Left lung (tissue), 10 donors: Measurements from ENCODE around the gene FAM50A. TPM values are rescaled to one million over a fixed set of nuclear protein-coding genes. Genes with fewer than 3 reads are reported as not detected.

Experiments
- ATAC-seq: fragments of 200-7000 bp; cut with Tn5 transposase; one replicate; pipeline ENCODE4 v1.9.1; 2020; ENCODE audit warnings: moderate library complexity
- DNase-seq, 4 donors: peaks; one replicate each; pipeline ENCODE4 v3.0.0-alpha.2; 2013 to 2020
- H3K27ac ChIP-seq, 2 donors: fragments of 200-600 bp; sonication (generic) in 1 of 2; one replicate each; pipeline versions ENCODE4 v1.5.0 to v1.8.0; 2020 to 2021
- H3K27me3 ChIP-seq, 2 donors: fragments of 200-600 bp; sonication (generic) in 1 of 2; one replicate each; pipeline versions ENCODE4 v1.5.0 to v1.8.0; 2020 to 2021
- H3K36me3 ChIP-seq, 2 donors: fragments of 200-600 bp; sonication (generic) in 1 of 2; one replicate each; pipeline versions ENCODE4 v1.5.0 to v1.8.0; 2020 to 2021
- H3K4me1 ChIP-seq, 2 donors: fragments of 200-600 bp; one replicate each; pipeline ENCODE4 v1.8.0; 2021
- H3K4me3 ChIP-seq, 2 donors: fragments of 200-600 bp; sonication (generic) in 1 of 2; one replicate each; pipeline versions ENCODE4 v1.5.0 to v1.8.0; 2020 to 2021; ENCODE audit warnings: mild to moderate bottlenecking in 1 of 2
- H3K9me3 ChIP-seq, 2 donors: fragments of 200-600 bp; sonication (generic) in 1 of 2; one replicate each; pipeline versions ENCODE4 v1.5.0 to v1.8.0; 2020 to 2021
- intact Hi-C, 2 donors: fragments of 100-400 bp; cut with DNase I; formaldehyde crosslinking; loops; one replicate each; pipeline versions ENCODE4 v1.11.2 to v1.14.2; 2022
- polyA plus RNA-seq, 6 donors: library from polyadenylated mRNA; unstranded; fragments of 120-200 nt; gene quantifications; one replicate each; pipeline ENCODE4 v1.2.1, GENCODE V29; 2013; ENCODE audit not compliant: insufficient read length in 6 of 6
- total RNA-seq, 2 donors: library from RNA; stranded (reverse); fragmentation: NEBNext Ultra II Directional; extraction: Animal tissue kit (Norgen Biotek cat#: 25700); gene quantifications; one replicate each; pipeline ENCODE4 v1.2.1, GENCODE V29; 2021
- TF ChIP-seq, protein P1 (sequence below), 2 donors: fragments of 200-600 bp; sonication (generic) in 1 of 2; IDR thresholded peaks; one replicate each; pipeline versions ENCODE4 v1.5.0 to v1.8.0; 2021; ENCODE audit warnings: antibody characterized with exemption in 2 of 2
- donor health status: DM: no; HTN: yes; CAD: no.
- donor health status: DM: no; HTN: no; CAD: no.

The FAM50A gene
- total and polyA plus RNA-seq, 8 donors: 43.1 to 82.1 (median 49.1) TPM

DNA sequence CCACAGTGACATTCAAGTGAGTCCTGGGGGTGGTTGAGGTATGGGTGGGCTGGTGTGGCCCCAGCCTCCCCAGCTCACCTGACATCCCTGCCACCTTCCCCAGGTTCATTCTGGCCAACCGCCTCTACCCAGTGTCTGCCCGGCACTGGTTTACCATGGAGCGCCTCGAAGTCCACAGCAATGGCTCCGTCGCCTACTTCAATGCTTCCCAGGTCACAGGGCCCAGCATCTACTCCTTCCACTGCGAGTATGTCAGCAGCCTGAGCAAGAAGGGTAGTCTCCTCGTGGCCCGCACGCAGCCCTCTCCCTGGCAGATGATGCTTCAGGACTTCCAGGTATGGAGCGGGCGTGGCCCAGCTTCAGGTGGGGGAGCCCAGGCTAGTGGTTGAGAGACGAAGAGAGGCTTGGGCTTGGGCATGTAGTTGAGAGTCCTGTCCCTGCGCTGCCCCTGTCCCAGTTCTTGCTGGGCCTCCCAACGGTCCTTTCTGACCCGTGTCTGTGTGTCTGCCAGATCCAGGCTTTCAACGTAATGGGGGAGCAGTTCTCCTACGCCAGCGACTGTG lies 8.7 kb upstream of the FAM50A start:
- Histone ChIP-seq H3K4me3 (no peak overlapping the region), H3K27me3 (no peaks in the 10 kb centered on the region), H3K9me3 (no peaks in the 10 kb centered on the region), H3K27ac (no peak overlapping the region), H3K4me1 (peaks cover 0 to 34% of the 10 kb centered on the region in 2 donors), H3K36me3 (peaks cover 0 to 57% of the 10 kb centered on the region in 2 donors)
- DNase-seq (no peak), ATAC-seq (no peak)
- intact Hi-C loops: no loop called here
- TF ChIP-seq, protein P1, sequence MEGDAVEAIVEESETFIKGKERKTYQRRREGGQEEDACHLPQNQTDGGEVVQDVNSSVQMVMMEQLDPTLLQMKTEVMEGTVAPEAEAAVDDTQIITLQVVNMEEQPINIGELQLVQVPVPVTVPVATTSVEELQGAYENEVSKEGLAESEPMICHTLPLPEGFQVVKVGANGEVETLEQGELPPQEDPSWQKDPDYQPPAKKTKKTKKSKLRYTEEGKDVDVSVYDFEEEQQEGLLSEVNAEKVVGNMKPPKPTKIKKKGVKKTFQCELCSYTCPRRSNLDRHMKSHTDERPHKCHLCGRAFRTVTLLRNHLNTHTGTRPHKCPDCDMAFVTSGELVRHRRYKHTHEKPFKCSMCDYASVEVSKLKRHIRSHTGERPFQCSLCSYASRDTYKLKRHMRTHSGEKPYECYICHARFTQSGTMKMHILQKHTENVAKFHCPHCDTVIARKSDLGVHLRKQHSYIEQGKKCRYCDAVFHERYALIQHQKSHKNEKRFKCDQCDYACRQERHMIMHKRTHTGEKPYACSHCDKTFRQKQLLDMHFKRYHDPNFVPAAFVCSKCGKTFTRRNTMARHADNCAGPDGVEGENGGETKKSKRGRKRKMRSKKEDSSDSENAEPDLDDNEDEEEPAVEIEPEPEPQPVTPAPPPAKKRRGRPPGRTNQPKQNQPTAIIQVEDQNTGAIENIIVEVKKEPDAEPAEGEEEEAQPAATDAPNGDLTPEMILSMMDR (IDR thresholded peaks at IDR 0.05): no peak

DNA sequence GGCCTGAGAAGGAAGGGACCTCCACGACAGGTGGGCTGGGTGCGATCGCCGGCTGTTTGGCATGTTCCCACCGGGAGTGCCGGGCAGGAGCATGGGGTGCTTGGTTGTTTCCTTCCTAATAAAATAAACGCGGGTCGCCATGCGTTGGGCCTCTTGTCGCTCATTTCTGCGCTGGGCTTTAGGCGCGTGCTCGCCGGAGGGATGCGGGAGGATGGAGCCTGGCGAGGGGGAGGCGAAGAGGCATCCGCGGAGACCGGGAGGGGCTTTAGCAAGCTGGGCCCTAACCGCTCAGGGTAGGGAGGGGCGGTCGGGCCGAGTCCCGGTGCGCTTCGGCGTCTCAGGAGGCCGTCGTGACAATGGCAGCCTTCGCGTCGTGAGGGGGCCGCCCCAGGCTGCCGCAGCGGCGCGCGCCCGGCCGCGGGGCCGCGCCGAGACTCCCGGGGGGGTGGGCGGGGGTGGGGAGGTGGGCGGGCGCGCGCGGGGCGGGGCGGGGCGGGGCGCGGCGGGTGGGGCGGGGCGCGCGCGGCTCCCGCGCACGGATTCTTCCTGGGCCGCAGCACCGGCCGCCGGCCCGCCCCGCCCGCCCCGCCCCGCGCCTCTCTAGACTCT lies 7.5 kb upstream of the FAM50A start:
- ATAC-seq: peak; percentile 35
- intact Hi-C loops: no loop called here

DNA sequence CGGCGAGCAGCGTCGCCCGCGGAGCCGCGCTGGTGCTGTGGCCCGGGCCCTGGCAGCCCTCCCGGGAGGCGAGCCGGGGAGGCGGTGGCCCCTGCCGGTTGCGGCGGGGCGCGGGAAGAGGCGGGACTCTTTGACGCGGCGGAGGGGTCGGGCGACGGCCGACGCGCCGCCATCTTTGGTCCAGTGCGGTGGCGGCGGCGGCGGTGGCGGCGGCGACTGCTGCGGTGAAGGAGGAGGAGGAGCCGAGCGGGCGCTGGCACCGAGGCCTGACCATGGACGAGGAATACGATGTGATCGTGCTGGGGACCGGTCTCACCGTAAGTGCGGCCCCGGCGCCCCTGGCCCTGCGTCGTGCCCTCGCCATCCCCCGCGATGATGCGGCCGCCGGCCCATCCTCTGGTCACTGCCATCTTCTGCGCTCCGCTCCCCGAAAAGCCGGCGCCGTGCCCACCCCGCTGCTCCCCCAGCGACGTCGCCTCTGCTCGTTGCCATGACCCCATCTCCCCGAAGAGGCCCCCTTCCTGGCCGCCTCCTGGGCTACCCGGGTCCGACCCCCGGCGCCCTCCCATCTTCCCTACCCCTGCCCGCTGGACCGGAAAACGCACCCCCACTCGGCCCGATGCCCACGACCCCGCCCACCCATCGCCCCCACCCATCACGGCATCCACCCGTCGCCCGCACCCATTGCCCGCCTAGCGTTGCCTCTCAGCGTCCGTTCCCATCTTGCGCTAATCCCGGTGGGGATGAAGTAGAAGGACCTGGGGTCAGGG lies 6.8 kb upstream of the FAM50A start, which contains the start of gene GDI1:
TSS of gene GDI1 (plus strand) at position 172 of the 770 bp plus-strand sequence. CDS start at position 273, 101 bp downstream.
- Histone ChIP-seq H3K27me3 (no peaks in the 10 kb centered on the region), H3K36me3 (peaks cover 0 to 71% of the 10 kb centered on the region in 2 donors), H3K27ac (peak within 1 kb of the TSS; percentile 75 to 76), H3K4me3 (peak within 1 kb of the TSS; percentile 46 to 84), H3K9me3 (no peaks in the 10 kb centered on the region), H3K4me1 (peaks cover 0 to 22% of the 10 kb centered on the region in 2 donors)
- peak; percentile 69 for ATAC-seq
- DNase-seq: peak in 3 of 4 donors; percentile 28 to 85 (median 46)
- TF ChIP-seq, protein P1 (IDR thresholded peaks at IDR 0.05): no peak
- intact Hi-C loops: no loop called here

More for the DNA sequence above, 7.5 kb upstream of the FAM50A start:
- Histone ChIP-seq H3K9me3 (no peaks in the 10 kb centered on the region), H3K4me3 (peak overlapping the region; percentile 46 to 84), H3K27ac (peak overlapping the region; percentile 75 to 76), H3K36me3 (peaks cover 0 to 70% of the 10 kb centered on the region in 2 donors), H3K27me3 (no peaks in the 10 kb centered on the region), H3K4me1 (peaks cover 0 to 25% of the 10 kb centered on the region in 2 donors)
- TF ChIP-seq, protein P1 (IDR thresholded peaks at IDR 0.05): no peak
- DNase-seq: peak in 2 of 4 donors; percentile 30 to 32

DNA sequence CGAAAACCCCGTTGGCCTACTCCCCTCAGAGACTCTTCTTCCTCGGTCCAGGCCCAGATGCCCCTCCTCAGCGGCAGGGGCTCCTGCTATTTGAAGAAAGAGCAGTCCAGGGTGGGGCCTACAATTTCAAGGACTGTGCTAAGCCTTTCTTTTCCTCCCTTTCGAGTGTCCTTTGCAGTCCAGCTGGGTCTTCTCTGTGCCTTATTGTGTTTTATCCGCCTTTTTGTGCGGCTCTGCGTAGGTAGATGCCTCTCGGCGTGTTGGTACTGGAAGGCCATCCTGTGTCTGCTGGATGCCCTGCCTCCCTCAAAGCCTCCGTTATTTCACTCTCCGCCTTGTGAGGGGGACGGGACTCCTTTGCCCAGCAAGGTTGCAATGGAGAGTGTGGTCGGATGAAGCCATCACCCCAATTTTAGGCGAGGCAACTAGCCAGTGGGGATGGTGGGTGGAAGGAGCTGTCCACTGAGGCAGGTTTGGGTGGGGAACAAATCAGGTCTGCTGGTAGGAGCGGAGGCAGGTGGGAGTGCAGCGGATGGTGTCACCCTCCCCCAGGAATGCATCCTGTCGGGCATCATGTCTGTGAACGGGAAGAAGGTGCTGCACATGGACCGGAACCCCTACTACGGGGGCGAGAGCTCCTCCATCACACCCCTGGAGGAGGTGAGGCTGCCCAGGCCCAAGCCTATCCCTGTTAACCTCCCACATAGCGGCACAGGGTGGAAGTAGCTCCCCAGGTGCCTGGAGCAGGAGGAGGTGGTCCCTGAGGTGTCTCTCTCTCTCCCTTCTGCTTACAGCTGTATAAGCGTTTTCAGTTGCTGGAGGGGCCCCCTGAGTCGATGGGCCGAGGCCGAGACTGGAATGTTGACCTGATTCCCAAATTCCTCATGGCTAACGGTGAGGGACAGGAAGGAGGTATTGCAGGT lies 5.7 kb upstream of the FAM50A start:
- no peak for ATAC-seq
- Histone ChIP-seq H3K27ac (peak overlapping the region in 1 of 2 donors; percentile 44), H3K27me3 (no peaks in the 10 kb centered on the region), H3K36me3 (peaks cover 0 to 66% of the 10 kb centered on the region in 2 donors), H3K4me3 (peak overlapping the region; percentile 46 to 84), H3K4me1 (peaks cover 0 to 21% of the 10 kb centered on the region in 2 donors), H3K9me3 (no peaks in the 10 kb centered on the region)
- intact Hi-C loops: no loop called here
- DNase-seq: no peak
- TF ChIP-seq, protein P1 (IDR thresholded peaks at IDR 0.05): no peak
